ENCODE measurements around the gene TMEM267.
"Not testable (repeated sequence)": the region's sequence is repeated elsewhere in the genome, so short reads cannot be mapped to it uniquely, and the experiment has no call there.

The TMEM267 gene

GRCh38 chr5:43402524-43403066 is 81.1 kb downstream of the TMEM267 start:
- DNase-seq, result not testable (repeated sequence)

DNA sequence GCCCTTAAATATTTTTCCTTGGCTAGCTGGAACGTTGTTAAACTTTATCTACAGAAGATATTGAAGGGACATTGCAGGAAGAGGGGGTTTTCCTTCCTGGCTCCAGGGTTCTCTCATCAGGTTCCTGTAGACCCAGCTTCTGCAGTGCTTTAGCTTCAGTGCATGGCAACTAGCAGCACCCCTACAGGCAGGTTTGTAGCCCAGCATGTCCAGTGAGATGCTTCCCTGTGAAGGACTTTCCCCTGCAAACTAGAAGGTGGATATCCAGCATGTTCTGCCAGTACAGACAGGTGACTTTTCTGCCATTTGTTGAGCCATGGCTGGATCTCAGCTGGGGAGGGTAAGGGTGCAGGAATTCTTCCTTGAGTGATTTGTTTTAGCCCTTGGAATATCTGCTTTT is 81.8 kb downstream of the TMEM267 start:
- DNase-seq, result no peak

DNA sequence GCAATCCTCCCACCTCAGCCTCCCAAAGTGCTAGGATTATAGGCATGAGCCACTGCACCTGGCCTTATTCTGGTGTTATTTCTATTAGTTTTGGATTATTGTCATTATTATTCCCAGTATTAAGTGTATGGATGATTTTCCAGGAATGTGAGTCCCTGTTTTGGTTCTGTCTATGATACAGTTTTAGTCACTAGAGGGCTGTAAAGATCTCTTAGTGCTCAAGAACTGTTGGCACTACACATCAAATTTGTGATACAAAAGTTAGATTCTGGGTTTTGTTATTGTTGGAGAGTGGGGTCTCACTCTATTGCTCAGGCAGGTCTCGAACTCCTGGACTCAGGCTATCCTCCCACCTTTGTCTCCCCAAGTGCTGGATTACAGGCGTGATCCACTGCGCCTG is 83.6 kb downstream of the TMEM267 start:
- no peak for DNase-seq

GRCh38 chr5:43396762-43397304 is 86.8 kb downstream of the TMEM267 start:
- peak; percentile 8 to 9 for DNase-seq

Measured in inflammatory macrophage (primary cell).